B cell (primary cell): Measurements from ENCODE around the gene CHRM4. TPM values are rescaled to one million over a fixed set of nuclear protein-coding genes. Genes with fewer than 3 reads are reported as not detected.

Experiments
- ATAC-seq: fragments of 200-7000 bp; cut with Tn5 transposase; one replicate; pipeline ENCODE4 v1.10.0; 2021; ENCODE audit warnings: low read depth, mild to moderate bottlenecking, moderate number of reproducible peaks, moderate library complexity
- CTCF ChIA-PET: fragments of 350-600 bp; sonication (Branson Sonifier 250); formaldehyde crosslinking; loops from one replicate; lab custom pipeline; 2021; ENCODE audit warnings: antibody characterized with exemption, inconsistent platforms; lab: Charles Lee
- POLR2A ChIA-PET: fragments of 350-600 bp; sonication (Branson Sonifier 250); formaldehyde crosslinking; loops from one replicate; lab custom pipeline; 2021; ENCODE audit warnings: antibody characterized with exemption; lab: Charles Lee
- DNase-seq: peaks from one replicate; pipeline ENCODE4 v3.0.0; 2013
- H2AFZ ChIP-seq: 2 replicates; pipeline ENCODE4 v1.6.1; 2012; ENCODE audit warnings: mild to moderate bottlenecking, low read depth, low read length; ENCODE audit not compliant: insufficient read depth, poor library complexity, severe bottlenecking
- H3K27ac ChIP-seq, 2 donors: 1 replicate in 1 of 2; 2 replicates in 1 of 2; pipeline ENCODE4 v1.5.1; 2012 to 2013; ENCODE audit warnings: low read length in 2 of 2, mild to moderate bottlenecking in 2 of 2, moderate library complexity in 1 of 2
- H3K27me3 ChIP-seq, 4 experiments: fragments of 200-600 bp in 1 of 4; sonication (generic) in 1 of 4; replicated peaks in 1 of 4; 1 replicate in 2 of 4; 2 replicates in 2 of 4; pipeline versions ENCODE4 v1.6.1 to v1.7.0; 2013 to 2016; ENCODE audit warnings: low read length in 3 of 4, mild to moderate bottlenecking in 2 of 4, mixed read lengths in 1 of 4, moderate library complexity in 1 of 4; ENCODE audit not compliant: insufficient read depth in 4 of 4, control insufficient read depth in 3 of 4; ENCODE audit errors: control extremely low read depth in 1 of 4
- H3K36me3 ChIP-seq, 2 experiments: replicated peaks in 1 of 2; 1 replicate in 1 of 2; 2 replicates in 1 of 2; pipeline versions ENCODE4 v1.6.1 to v1.7.1; 2013; ENCODE audit warnings: low read length in 1 of 2; ENCODE audit not compliant: insufficient read depth in 2 of 2, control insufficient read depth in 1 of 2; ENCODE audit errors: control extremely low read depth in 1 of 2, extremely low read depth in 1 of 2
- H3K4me1 ChIP-seq, 2 donors: fragments of 200-600 bp in 1 of 2; sonication (generic) in 1 of 2; 1 replicate in 1 of 2; 2 replicates in 1 of 2; pipeline versions ENCODE4 v1.5.1 to v1.6.1; 2013 to 2017; ENCODE audit warnings: low read length in 2 of 2; ENCODE audit not compliant: control insufficient read depth in 2 of 2, insufficient read depth in 2 of 2
- H3K4me2 ChIP-seq: replicated peaks from 2 replicates; pipeline ENCODE3; 2012; ENCODE audit warnings: mild to moderate bottlenecking, low read depth, low read length; ENCODE audit not compliant: poor library complexity, severe bottlenecking
- H3K4me3 ChIP-seq, 5 experiments: fragments of 200-600 bp in 1 of 5; sonication (generic) in 1 of 5; 1 replicate in 3 of 5; 2 replicates in 2 of 5; pipeline versions ENCODE4 v1.5.1 to v1.7.0; 2011 to 2016; ENCODE audit warnings: low read length in 4 of 5, mild to moderate bottlenecking in 4 of 5, low read depth in 2 of 5, control low read depth in 1 of 5, moderate library complexity in 1 of 5; ENCODE audit not compliant: insufficient read depth in 1 of 5; ENCODE audit errors: control extremely low read depth in 1 of 5, extremely low read depth in 1 of 5
- H3K79me2 ChIP-seq: fragments of 200-600 bp; sonication (generic); one replicate; pipeline ENCODE4 v1.6.0; 2016; ENCODE audit warnings: low read length; ENCODE audit not compliant: control insufficient read depth, insufficient read depth
- H3K9ac ChIP-seq: fragments of 200-600 bp; sonication (generic); 2 replicates; pipeline ENCODE4 v1.6.1; 2017; ENCODE audit warnings: mild to moderate bottlenecking, low read length, moderate library complexity
- H3K9me3 ChIP-seq, 3 donors: one replicate each; pipeline versions ENCODE4 v1.6.1 to v1.7.1; 2013; ENCODE audit warnings: low read length in 2 of 3; ENCODE audit not compliant: control insufficient read depth in 2 of 3, insufficient read depth in 1 of 3; ENCODE audit errors: control extremely low read depth in 1 of 3
- H4K20me1 ChIP-seq: 2 replicates; pipeline ENCODE4 v1.6.0; 2012; ENCODE audit warnings: mild to moderate bottlenecking, low read length; ENCODE audit not compliant: insufficient read depth, control insufficient read depth, poor library complexity, severe bottlenecking
- H3K27ac Mint-ChIP-seq: one replicate; pipeline ENCODE4 v1.8.0; 2021; ENCODE audit warnings: mixed read lengths
- H3K27me3 Mint-ChIP-seq: one replicate; pipeline ENCODE4 v1.8.0; 2021; ENCODE audit warnings: mixed read lengths
- H3K4me1 Mint-ChIP-seq: one replicate; pipeline ENCODE4 v1.8.0; 2021; ENCODE audit warnings: mixed read lengths
- H3K4me3 Mint-ChIP-seq: one replicate; pipeline ENCODE4 v1.8.0; 2021; ENCODE audit warnings: mixed read lengths
- H3K9me3 Mint-ChIP-seq: one replicate; pipeline ENCODE4 v1.8.0; 2022; ENCODE audit warnings: mixed read lengths; ENCODE audit not compliant: insufficient read depth
- CTCF ChIP-seq: fragments of 200-600 bp; IDR thresholded peaks from one replicate; pipeline ENCODE4 v1.8.0; 2022; ENCODE audit warnings: antibody characterized with exemption, mild to moderate bottlenecking
- EZH2 ChIP-seq: IDR thresholded peaks from 2 replicates; pipeline ENCODE4 v1.6.1; 2012; ENCODE audit warnings: borderline replicate concordance, low read depth, mild to moderate bottlenecking, moderate library complexity, low read length; ENCODE audit not compliant: insufficient read depth, poor library complexity, severe bottlenecking
- WGBS: methylation state at CpG from one replicate; pipeline ENCODE4 v1.1.5; 2013; ENCODE audit warnings: missing lambda C conversion rate; ENCODE audit not compliant: insufficient coverage; 5-methylcytosine and 5-hydroxymethylcytosine counted together
- intact Hi-C: fragments of 100-400 bp; cut with micrococcal nuclease; formaldehyde crosslinking; loops from one replicate; pipeline ENCODE4 v1.10.0; 2022
- polyA plus RNA-seq: library from polyadenylated mRNA; depleted of rRNA; stranded (reverse); fragments of >200 nt; gene quantifications from 2 replicates; pipeline ENCODE4 v1.2.3, GENCODE V29; 2012
- total RNA-seq, 2 donors: library from RNA; stranded (reverse); fragments of 120-200 nt in 1 of 2; gene quantifications; 1 replicate in 1 of 2; 2 replicates in 1 of 2; pipeline versions ENCODE4 v1.2.3 to v1.2.4, GENCODE V29; 2013 to 2022

The CHRM4 gene
- total and polyA plus RNA-seq, 2 donors (not counting 1 experiment from before 2014, with no cell fraction given) = 0.49 to 1.4 TPM

- DNase-seq (no peak), ATAC-seq (no peak)
- Histone ChIP-seq H3K27me3 (peaks cover 0 to 7% (median 3%) of the 10 kb centered on the region in 4 experiments), H3K4me3 (no peak overlapping the region), H3K4me1 (peaks cover 7 to 10% of the 10 kb centered on the region in 2 donors), H3K79me2 (no peaks in the 10 kb centered on the region), H4K20me1 (peaks cover 9% of the 10 kb centered on the region), H3K27ac (no peak overlapping the region), H3K9me3 (peaks cover 0 to 7% (median 0%) of the 10 kb centered on the region in 3 donors), H2AFZ (no peak overlapping the region), H3K4me2 (no peak overlapping the region), H3K36me3 (peaks cover 0 to 4% of the 10 kb centered on the region in 2 experiments), H3K9ac (no peak overlapping the region)
- intact Hi-C loops = no loop called here
- Mint-ChIP-seq H3K4me3 (no peak overlapping the region), H3K9me3 (no peaks in the 10 kb centered on the region), H3K27me3 (peaks cover 10% of the 10 kb centered on the region), H3K27ac (no peak overlapping the region), H3K4me1 (peaks cover 7% of the 10 kb centered on the region)
- CTCF ChIA-PET = no interaction called here
- 96% methylated on average over 17 of the region's 19 CpGs for WGBS
- TF ChIP-seq CTCF (no peak), EZH2 (no peak)
- POLR2A ChIA-PET = no interaction called here
Observed at GRCh38 chr11:46397526-46397925, 6.0 kb upstream of the CHRM4 start.

- ChIA-PET CTCF (interaction anchor here (1.1 kb wide), 1 partner anchor 11 kb away, joined by 3 read pairs; no protein-coding TSS in a partner anchor), POLR2A (no interaction called here)
- 92% methylated on average over 4 of the region's 4 CpGs for WGBS
- ATAC-seq = no peak
- no peak overlapping the region for H3K27ac ChIP-seq
- peak overlapping the region; percentile 32 for H3K27ac Mint-ChIP-seq
- H2AFZ ChIP-seq = no peak overlapping the region
- peaks cover 20% of the 10 kb centered on the region for H3K27me3 Mint-ChIP-seq
- peaks cover 0 to 37% (median 24%) of the 10 kb centered on the region in 4 experiments for H3K27me3 ChIP-seq
- H3K4me2 ChIP-seq = no peak overlapping the region
- H3K4me3 ChIP-seq = no peak overlapping the region
- H3K9me3 Mint-ChIP-seq = no peaks in the 10 kb centered on the region
- peak overlapping the region; percentile 76 for H3K4me3 Mint-ChIP-seq
- H3K36me3 ChIP-seq = no peaks in the 10 kb centered on the region
- TF ChIP-seq EZH2 (no peak), CTCF (no peak)
- peaks cover 21% of the 10 kb centered on the region for H4K20me1 ChIP-seq
- H3K9me3 ChIP-seq = peaks cover 0 to 19% (median 0%) of the 10 kb centered on the region in 3 donors
- H3K4me1 ChIP-seq = peaks cover 28 to 37% of the 10 kb centered on the region in 2 donors
- DNase-seq = no peak
- no peaks in the 10 kb centered on the region for H3K79me2 ChIP-seq
- peaks cover 19% of the 10 kb centered on the region for H3K4me1 Mint-ChIP-seq
- no peak overlapping the region for H3K9ac ChIP-seq
- intact Hi-C loops = no loop called here
Observed at GRCh38 chr11:46393759-46394158, 2.2 kb upstream of the CHRM4 start.
